HG03175 (cell line): ENCODE results near the gene TMEM117.
A peak's percentile ranks its signal among the peaks of the same experiment; 100 is the strongest.

Experiments
- ATAC-seq: cut with Tn5 transposase; IDR thresholded peaks from one replicate; pipeline ENCODE4 v1.9.1; 2021; ENCODE audit warnings: mild to moderate bottlenecking, moderate library complexity; ENCODE audit not compliant: unreplicated experiment

Gene TMEM117

GRCh38 chr12:43835656-43836474, at the start of gene TMEM117:
TSS of gene TMEM117 (plus strand) at chr12:43836081.
- ATAC-seq, result peak; percentile 83

- no peak for ATAC-seq
Observed at GRCh38 chr12:43786899-43787693, 48.8 kb upstream of the TMEM117 start.

- ATAC-seq, result no peak
Observed at GRCh38 chr12:43789941-43790340, 45.9 kb upstream of the TMEM117 start.

DNA sequence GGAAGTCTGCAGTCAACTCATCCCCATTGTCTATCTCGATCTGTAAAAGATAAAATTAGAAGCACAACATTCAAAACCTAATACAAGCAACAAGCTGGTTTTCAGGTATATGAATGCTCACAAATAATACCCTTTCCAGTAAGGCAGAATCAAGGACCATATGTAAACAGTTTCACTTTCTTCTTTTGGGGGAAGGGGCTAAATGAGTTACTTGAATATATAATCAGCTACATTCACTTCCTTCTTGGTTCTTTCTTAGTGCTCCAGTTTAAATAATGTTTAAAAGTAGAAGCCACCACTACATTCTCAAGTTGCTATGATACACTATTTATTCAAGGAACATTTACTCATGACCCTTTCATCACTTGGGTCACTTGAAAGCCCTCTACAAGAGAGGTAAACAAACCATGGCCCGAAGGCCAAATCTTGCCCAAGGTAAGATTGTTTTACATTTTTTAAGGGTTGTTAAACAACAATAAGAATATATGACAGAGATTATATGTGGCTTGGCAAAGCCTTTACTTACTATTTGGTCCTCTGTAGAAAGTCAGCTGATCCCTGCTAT, 40.1 kb upstream of the TMEM117 start:
- no peak for ATAC-seq

GRCh38 chr12:43797561-43798217, 38.2 kb upstream of the TMEM117 start:
- ATAC-seq, result no peak

DNA sequence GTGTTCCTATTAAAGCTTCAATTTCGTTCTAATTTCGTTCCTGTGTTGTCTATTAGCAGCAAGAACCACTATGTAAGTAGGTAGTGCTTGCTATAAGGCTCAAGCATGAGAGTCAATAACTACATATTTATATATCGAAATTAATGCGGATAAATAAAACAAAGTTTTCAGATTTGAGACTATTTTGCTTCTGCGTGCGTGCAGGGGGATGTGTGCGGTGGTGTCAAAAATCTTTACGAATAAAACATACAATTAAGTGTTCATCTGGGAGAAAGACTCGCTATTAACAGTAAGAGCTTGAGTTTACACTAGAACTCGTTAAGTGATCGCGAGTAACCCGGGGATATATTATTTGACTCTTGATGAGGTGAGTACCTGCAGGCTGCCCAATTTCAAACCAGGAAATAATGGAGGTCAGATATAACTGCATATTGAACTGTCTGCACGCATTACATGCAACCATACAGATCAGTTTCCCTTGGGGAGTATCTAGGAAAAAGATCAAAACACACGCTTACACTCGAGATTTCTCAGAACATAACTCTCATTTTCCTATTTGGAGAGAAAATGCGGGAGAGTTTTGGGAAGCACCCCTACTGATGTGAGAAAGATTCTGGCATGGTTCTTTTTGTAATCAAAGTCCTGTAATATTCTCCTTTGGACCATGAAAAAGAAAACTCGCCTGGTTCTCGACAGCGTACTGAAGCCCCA, 30.6 kb upstream of the TMEM117 start:
- peak; percentile 17 for ATAC-seq

DNA sequence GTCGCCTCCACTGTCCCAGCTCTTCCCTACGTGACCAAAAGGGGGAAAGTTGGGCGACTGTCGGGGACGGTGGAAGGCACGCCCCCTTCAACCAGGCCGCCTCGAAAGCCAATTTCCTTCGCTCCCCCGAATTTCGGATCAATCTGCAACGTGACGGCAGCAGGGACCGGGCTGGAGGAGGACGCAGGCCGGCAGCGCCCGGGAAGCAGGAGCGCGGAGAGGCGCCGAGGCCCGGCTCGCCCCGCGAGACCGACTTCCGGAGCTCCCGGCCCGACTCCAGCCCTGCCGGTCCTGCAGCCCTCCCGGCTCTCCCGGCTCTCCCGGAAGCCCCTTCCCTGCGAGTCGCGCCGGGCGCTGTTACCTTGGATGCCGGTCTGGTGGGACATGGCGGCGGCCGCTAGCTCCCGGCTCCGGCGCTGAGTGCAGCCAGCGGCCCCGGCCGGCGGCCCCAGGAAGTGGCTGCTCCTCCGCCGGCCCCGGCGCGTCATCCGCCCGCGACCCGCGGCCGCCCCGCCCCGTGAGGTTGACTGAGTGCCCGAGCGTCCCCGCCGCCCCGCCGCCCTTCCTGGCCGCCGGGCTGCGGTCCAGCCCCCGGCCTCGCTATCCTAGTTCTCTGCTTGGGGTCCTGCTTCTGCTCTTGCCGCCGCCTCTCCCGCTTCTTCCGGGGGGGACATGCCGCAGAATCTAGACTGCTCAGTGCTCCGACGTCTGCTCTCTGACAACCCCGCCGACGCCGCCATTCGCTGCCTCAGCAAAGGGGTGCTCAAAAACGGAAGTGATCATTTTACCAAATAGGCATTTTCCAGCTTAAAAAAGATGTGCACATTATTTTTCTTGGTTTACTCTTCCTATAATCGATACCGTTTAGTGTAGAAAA, 29.8 kb upstream of the TMEM117 start, which contains the start of gene TWF1:
TSS of gene TWF1 (minus strand) at position 458 of the 877 bp plus-strand sequence. CDS start at position 386, 72 bp downstream.
- ATAC-seq, result peak; percentile 96

DNA sequence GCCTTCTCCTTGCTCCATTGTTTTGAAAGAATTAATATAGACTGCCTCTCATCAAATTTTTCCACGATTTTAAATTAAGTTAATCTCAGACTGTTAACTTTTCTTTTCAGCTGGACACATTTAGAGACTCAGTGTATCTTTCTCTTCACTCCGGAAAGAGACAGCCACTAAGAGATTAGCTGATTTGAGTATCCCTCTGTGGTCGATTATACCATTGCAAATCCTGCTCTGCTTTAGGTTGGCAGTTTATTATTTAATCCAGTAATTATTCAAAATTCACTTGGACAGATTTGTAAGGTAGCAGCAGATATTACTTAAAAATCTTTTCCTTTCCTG, 29.2 kb upstream of the TMEM117 start:
- ATAC-seq, result no peak

DNA sequence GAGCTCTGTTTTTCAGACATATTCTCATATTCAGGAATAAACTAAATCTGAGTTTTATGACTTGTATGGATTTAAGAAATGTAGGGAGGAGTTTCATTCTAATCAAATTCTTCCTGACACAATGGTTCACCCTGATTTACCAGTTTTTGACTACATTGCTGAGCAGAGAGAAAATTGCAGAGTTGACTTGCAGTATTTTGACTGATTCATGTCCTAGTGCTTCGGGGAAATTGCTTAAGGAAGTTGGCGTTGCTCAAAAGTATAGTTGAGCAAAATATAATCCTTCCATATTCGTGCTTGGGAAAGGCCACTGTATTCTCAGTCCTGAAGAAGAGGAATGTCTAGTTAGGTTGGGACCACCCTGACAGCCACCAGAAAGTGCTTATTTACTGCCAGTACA, 28.5 kb upstream of the TMEM117 start:
- no peak for ATAC-seq

GRCh38 chr12:43812057-43812456, 23.8 kb upstream of the TMEM117 start:
- ATAC-seq, result no peak

DNA sequence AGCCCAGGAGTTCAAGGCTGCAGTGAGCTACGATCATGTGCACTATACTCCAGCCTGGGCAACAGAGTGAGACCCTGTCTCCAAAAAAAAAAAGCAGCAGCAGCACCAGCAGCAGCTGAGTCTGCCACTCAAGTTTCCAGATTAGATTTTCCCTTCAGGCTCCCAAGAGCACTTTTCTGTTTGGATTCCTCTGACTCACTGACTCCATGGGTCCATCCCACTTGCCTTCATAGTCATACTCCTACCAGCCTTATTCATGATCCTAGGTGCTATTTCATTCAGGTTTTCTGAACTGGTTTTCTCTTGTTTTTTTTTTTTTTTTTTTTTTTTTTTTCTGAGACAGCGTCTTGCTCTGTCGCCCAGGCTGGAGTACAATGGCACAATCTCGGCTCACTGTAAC, 23.0 kb upstream of the TMEM117 start:
- ATAC-seq, result no peak

DNA sequence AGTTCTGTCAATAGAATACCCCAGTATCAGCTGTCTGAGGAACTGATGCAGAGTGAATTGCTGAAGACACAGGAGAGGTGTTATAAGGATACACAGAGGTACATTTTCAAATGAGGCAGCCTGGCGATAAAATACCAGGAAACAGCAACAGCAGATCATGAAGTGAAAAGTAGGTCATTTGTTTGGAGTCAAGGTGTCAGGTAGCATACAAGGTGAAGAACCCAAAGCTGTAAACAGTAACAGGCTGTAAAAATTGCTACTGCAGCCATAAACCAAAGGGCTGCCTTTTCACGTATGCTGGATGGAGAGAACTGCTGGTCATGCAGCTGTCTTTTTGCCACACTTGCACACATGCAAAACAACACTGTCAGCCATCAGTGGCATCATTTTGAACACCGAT, 20.5 kb upstream of the TMEM117 start:
- ATAC-seq, result no peak

DNA sequence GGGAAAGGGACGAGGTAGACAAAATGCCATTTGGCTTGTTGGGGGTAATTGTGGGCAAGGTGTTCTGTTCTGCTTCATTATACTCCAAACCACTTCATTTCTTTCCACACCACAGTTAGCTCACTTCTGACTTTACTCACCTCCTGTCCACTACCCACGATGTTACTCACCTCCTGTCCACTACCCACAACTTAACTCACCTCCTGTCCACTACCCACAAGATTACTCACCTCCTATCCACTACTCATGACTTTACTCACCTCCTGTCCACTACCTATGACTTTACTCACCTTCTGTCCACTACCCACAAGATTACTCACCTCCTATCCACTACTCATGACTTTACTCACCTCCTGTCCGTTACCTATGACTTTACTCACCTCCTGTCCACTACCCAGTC, 19.7 kb upstream of the TMEM117 start:
- no peak for ATAC-seq

DNA sequence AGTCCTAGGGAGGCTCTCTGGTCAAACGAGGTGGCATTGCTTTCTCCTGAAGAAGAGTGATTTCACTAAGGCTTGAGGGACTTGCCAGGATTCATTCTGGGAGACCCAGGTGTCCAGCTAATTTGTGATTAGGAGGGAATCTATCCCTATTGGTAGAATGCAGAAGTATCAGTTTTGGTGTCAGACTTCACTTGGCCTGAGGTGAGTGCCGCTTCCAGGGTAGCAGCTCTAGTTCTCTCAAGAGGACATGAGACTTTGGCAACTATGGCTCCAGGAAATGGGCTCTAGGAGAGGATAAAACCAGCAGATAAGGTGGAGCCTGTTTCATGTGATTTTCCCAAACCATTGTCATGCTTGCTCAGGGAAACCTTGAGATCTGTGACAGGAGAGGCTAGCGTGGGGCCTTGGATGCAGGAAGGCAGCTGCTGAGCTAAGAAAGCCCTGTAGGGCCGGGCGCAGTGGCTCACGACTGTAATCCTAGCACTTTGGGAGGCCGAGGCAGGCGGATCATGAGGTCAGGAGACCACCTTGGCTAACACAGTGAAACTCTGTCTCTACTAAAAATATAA, 11.6 kb upstream of the TMEM117 start:
- ATAC-seq, result no peak

DNA sequence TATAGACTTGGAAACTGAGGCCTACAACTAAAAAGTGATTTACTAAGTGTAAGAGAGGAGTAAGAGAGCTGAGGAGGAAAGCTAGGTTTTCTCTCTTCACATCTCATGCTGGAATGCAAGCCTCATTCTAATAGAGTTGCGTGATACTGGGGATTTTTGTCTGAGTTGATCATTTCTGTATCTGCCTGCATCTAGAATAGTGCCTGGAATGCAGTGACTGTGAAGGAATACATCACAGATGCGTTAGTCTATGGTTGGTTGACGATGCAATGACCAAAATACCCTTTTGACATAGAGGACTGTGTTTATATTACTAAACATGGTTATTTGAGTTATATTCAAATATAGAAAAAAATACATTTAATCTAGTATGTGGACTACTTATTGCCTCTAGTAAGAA, 9.2 kb upstream of the TMEM117 start:
- no peak for ATAC-seq

DNA sequence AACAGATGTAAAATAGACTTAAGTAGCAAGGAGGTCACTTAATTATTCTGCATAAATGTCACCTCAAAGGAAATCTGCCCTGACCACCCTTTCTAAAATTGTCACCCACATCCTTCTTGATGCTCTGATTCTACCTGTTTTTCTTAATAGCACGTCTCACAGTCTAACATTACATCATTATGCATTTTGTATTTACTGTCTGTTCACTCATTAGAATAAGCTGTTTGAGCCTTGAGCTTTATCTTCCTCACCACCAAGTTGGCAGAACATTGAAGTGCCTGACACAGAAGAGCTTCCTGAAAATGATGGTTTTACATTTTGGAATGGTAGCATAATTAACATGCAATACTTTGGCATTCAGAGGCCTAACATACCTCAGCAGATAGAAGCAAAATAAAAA, 8.8 kb upstream of the TMEM117 start:
- ATAC-seq, result no peak

DNA sequence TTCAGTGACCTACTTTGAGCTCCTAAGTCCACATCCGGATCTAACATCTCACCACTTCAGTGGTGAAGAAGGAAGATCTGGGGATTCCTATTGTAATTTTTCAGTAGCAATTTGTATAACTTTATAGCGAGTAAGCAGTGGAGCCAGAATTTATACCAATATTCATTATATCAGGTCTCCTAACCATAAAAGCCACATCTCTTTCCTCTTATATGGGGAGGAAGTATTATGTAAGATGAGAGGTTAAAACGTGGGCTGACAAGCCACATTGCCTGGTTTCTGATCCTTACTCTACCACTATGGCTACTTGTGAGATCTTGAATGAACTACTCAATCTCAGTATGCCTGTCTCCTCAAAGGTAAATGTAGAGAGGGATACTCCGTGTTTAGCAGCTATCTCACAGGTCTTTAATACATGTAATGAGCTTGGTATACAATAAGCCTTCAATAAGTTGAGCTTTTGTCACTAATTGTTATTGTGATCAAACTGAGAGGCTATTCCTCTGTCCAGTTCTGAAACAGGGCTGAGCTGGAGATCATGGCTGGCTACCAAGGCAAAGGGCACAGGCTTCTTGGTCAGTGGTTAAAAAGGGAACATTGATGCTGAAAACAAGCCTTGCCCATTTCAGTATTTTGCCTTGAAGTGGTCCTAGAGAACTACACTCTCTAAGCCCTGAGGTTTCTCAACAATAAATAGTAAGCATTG, 3.3 kb upstream of the TMEM117 start:
- ATAC-seq, result no peak

GRCh38 chr12:43835264-43835655, 621 bp upstream of the TMEM117 start:
- peak; percentile 8 for ATAC-seq

GRCh38 chr12:43836475-43836989, 651 bp downstream of the TMEM117 start:
- ATAC-seq, result peak; percentile 41
